HG03521 (cell line): ENCODE measurements around the gene ZNF839.
"Not testable (repeated sequence)": the region's sequence is repeated elsewhere in the genome, so short reads cannot be mapped to it uniquely, and the experiment has no call there.

Experiments used
- ATAC-seq: cut with Tn5 transposase; IDR thresholded peaks from one replicate; pipeline ENCODE4 v1.9.1; 2021; ENCODE audit warnings: mild to moderate bottlenecking, moderate library complexity; ENCODE audit not compliant: unreplicated experiment

Gene ZNF839

GRCh38 chr14:102333795-102334705 lies 14.5 kb downstream of the ZNF839 start:
- no peak for ATAC-seq

DNA sequence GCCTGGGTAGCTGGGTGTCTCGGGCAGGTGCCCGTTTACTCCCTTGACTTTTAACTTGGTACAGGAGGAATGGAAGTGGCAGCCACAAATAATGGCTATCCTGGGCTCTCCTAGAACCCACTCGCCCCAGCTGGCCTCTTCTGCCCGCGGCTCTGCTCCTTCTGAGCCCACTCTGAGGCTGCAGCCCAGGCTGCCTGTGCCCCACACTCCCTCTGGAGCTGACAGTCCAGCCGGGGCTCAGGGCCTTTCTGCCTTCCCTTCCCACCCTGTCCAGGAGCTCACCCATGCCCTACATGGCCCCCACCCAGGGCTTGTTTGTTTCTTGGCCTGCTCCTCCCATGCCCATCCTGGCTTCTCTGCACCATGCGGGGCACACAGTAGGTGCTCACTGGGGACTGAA lies 15.6 kb downstream of the ZNF839 start:
- no peak for ATAC-seq

DNA sequence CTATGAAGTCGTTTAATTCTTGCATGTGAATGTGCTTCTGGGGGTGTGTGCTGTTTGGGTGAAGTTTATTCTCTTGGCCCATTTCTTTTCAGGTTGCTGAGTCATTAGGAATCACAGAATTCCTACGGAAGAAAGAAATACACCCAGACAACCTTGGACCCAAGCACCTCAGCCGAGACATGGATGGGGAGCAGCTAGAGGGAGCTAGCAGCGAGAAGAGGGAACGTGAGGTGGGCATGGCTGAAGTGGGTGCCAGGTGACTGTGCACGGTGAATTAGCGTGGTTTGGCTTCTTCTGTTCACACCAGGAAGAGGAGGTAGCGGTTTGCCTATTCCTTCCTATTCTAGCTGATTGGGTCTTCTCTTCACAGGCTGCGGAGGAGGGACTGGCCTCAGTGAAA lies 19.2 kb downstream of the ZNF839 start:
- no peak for ATAC-seq

GRCh38 chr14:102341566-102341965 lies 22.0 kb downstream of the ZNF839 start:
- no peak for ATAC-seq

DNA sequence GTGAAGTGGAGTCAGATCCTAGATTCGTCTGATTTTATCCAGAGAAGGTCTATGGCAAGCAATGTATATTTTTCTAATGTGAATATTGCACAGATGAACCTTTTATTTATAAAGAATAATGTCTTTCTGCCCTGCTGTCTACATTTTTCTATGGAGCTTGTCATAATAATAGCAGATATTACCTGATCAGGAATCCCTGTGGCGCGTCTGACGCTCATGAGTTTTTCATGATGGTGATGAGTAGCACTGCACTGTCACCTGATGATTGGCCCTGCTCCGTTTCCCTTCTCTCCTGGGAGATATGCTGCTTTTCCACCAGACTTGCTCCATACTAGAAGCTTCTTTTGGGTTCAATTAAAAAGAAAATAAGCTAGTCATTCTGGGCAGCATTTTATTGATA lies 22.7 kb downstream of the ZNF839 start:
- no peak for ATAC-seq

DNA sequence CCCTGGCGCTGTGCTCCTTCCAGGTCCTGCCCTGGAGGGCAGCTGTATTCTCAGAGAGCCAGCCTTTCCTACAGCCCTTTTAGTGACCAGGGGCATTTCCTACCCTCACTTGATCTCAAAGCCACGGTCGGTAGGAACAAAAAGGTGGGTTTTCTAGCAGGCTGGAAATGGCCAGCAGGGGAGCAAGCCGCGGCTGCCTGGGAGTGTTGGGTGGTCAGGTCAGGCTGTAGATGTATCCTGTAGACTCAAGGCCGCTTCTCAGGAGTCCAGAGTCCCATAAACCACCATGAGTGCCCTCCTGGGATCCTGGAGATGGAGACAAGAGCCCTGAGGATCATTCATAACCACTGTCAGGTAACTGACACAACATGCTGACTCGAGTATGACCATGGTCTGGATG lies 24.5 kb downstream of the ZNF839 start:
- no peak for ATAC-seq

GRCh38 chr14:102344485-102344884 lies 24.9 kb downstream of the ZNF839 start:
- ATAC-seq, result no peak

DNA sequence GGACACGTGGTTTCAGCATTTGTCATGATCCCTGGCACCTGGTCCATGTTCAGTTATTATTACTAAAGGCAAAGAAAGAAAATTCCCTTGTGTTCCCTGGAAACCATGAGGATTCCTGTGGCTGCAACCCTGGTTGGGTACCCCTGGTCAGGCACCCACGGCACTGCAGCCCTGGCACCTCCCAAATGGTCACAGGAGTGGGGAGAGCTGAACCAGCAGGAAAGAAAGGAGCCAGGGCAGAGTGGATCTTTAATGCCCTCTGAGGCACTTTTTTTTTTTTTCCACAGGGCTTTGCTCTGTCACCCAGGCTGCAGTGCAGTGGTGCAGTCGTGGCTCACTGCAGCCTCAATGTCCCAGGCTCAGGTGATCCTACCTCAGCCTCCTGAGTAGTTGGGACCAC lies 25.7 kb downstream of the ZNF839 start:
- no peak for ATAC-seq

DNA sequence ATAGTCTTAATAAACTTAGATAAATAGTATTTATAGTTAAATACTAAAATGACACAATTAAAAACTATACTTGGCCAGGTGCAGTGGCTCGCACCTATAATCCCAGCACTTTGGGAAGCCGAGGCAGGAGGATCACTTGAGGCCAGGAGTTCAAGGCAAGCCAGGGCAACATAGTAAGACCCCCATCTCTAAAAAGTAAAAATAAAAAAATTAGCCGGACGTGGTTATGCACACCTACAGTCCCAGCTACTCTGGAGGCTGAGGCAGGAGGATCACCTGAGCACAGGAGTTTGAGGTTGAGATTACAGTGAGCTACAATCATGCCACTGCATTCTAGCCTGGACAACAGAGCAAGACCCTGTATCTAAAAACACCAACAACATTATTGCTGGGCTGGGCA lies 27.1 kb downstream of the ZNF839 start:
- no peak for ATAC-seq

- ATAC-seq, result no peak
These were observed 28.8 kb downstream of the ZNF839 start for GRCh38 chr14:102348376-102348775.

DNA sequence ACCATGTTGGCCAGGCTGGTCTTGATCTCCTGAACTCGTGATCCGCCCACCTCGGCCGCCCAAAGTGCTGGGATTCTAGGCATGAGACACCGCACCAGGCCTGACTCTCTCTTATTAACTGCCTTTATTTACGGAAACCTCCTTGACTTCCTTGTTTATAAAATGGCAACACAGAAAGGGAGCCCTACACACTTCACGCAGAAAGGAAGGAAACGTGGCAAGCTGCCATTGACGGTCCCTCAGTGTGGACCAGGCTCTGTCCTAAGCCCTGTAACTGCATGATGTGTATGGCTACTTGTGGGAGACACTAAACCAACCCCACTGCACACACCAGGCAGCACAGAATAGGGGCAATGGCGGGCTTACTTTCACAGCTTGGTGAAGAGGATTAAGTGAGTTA lies 31.5 kb downstream of the ZNF839 start:
- ATAC-seq, result no peak

GRCh38 chr14:102351593-102351992 lies 32.0 kb downstream of the ZNF839 start:
- ATAC-seq, result not testable (repeated sequence)

- no peak for ATAC-seq
These were observed 32.7 kb downstream of the ZNF839 start for GRCh38 chr14:102352213-102352612.

DNA sequence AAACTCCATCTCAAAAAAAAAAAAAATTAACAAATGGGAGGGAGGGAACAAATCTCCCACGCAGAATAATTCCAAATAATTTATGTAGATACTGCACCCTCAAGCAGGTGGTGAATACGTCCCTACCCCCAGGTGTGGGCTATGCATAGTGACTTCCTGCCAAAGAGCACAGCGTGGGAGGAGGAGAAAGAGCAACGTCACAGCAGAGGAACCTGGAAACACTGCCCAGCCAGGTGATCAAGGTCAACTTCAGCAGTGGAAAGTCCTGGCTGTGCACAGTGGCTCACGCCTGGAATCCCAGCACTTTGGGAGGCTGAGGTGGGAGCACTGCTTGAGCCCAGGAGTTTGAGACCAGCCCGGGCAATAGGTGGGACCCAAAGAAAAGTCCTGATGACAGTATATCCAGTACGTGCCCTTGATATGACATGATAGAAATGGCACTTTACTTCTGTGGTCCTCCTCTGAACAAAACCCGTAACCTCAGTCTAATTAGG lies 33.6 kb downstream of the ZNF839 start:
- ATAC-seq, result no peak

DNA sequence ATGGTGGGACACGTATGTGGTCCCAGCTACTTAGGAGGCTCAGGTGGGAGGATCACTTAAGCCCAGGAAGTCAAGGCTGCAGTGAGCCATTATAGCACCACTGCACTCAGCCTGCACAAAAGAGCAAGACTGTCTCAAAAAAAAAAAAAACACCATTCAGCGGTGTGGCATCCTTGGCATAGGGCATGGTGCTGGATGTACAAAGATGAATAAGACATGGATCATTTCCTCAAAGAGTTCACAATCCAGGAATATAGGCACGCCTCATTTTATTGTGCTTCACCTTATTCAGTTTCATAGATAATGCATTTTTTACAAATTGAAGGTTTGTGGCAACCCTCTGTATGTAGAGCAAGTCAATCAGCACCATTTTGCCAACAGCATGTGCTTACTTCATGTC lies 36.7 kb downstream of the ZNF839 start:
- no peak for ATAC-seq

- no peak for ATAC-seq
These were observed 39.8 kb downstream of the ZNF839 start for GRCh38 chr14:102359341-102359740.

GRCh38 chr14:102360388-102360787 lies 40.8 kb downstream of the ZNF839 start:
- ATAC-seq, result no peak

GRCh38 chr14:102362084-102362483 lies 42.5 kb downstream of the ZNF839 start:
- no peak for ATAC-seq

DNA sequence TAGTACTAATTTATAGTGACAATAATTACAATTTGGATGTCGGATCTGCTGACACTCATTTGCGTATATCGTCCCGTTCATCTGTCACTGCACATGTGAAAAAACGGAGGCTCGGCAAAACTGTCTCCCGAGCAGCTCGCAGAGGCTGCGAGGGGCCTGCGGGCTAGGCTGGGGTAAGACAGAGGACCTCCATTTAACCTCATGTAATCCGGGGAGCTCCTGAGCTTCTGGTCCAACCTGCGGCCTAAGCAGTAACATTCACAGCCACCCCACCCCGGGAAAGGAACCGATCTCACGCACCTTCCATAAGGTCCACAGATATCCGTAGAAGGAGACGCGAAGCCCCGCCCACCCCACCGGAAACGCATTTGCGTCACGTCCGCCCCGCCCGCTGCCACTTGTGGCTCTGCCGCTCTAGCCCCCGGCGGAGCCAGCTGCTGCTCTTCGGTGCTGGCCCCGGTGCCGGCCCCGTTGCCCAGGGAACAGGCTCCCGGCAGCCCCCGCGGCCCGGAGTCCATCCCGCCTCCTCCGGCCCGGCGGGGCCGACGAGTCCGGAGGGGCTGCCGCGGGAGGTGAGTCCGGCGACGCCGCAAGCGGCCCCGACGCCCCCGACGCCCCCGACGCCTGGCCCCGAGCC lies 43.1 kb downstream of the ZNF839 start, which contains the start of the genes CINP and TECPR2:
TSS of gene CINP (minus strand) at position 346 of the 637 bp plus-strand sequence. CDS start at position 307, 39 bp downstream.
TSS of gene TECPR2 (plus strand) at position 397 of the 637 bp plus-strand sequence. CDS start 13,781 bp downstream, outside the sequence.
- ATAC-seq, result peak; percentile 92

GRCh38 chr14:102363182-102363943 lies 43.8 kb downstream of the ZNF839 start:
- peak; percentile 12 for ATAC-seq

DNA sequence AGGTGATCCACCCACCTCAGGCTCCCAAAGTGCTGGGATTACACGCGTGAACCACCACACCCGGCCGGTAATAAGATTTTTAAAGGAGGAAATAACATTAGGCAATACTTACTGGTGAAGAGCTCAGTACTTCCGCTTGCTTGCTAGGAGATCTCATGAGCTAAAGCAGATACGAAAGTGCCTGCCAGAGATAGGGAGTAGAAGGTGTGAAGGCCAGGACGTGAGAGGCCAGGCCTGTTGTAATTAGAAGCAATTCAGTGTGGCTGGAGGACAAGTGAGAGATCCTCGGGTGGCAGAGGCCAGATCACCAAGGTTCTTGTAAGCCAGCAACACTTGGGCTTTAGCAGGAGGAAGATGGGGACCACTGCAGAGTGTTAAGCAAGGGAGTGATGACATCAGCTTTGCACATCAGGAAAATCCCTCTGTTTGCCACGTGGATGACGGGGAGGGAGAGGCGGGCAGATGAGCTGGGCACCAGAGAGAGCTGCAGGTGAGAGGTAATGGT lies 50.8 kb downstream of the ZNF839 start:
- ATAC-seq, result no peak
